Testis (tissue), 3 donors: Measurements from ENCODE around the gene PRR33. TPM values are rescaled to one million over a fixed set of nuclear protein-coding genes. Genes with fewer than 3 reads are reported as not detected.

Source experiments
- DNase-seq: peaks from one replicate; pipeline ENCODE4 v3.0.0-alpha.2; 2019
- H3K27ac ChIP-seq, 2 donors: fragments of 200-600 bp; sonication (generic); one replicate each; pipeline ENCODE4 v1.5.1; 2019
- H3K27me3 ChIP-seq: fragments of 200-600 bp; sonication (generic); one replicate; pipeline ENCODE4 v1.5.1; 2019
- H3K36me3 ChIP-seq: fragments of 200-600 bp; sonication (generic); one replicate; pipeline ENCODE4 v1.5.1; 2017; ENCODE audit warnings: low read depth; ENCODE audit errors: missing control alignments
- H3K4me1 ChIP-seq: fragments of 200-600 bp; sonication (generic); one replicate; pipeline ENCODE4 v1.5.1; 2019
- H3K4me3 ChIP-seq, 2 donors: fragments of 200-600 bp; sonication (generic); one replicate each; pipeline ENCODE4 v1.5.1; 2017 to 2019
- H3K9me3 ChIP-seq: fragments of 200-600 bp; sonication (generic); one replicate; pipeline ENCODE4 v1.5.1; 2017
- CTCF ChIP-seq, 3 experiments: fragments of 450-650 bp in 2 of 3; fragments of 200-600 bp in 1 of 3; sonication (generic) in 1 of 3; IDR thresholded peaks; one replicate each; pipeline ENCODE4 v1.5.1; 2016 to 2019; ENCODE audit warnings: antibody characterized with exemption in 3 of 3, mild to moderate bottlenecking in 2 of 3, moderate library complexity in 1 of 3
- POLR2A ChIP-seq: fragments of 450-650 bp; IDR thresholded peaks from one replicate; pipeline ENCODE4 v1.6.1; 2017; ENCODE audit warnings: antibody characterized with exemption, mild to moderate bottlenecking, moderate library complexity
- WGBS, 2 donors: methylation state at CpG; one replicate each; pipeline ENCODE4 v1.1.5; 2018; 5-methylcytosine and 5-hydroxymethylcytosine counted together
- intact Hi-C: fragments of 100-400 bp; cut with DNase I; formaldehyde crosslinking; loops from one replicate; pipeline ENCODE4 v1.15.1; 2023; ENCODE audit warnings: low total_unique reads
- polyA plus RNA-seq: library from polyadenylated mRNA; stranded (reverse); fragments of 350-450 nt; fragmentation: Illumina TruSeq; extraction: RNeasy Lipid Tissue Mini Kit (QIAGEN cat#74804); gene quantifications from one replicate; pipeline ENCODE4 v1.2.3, GENCODE V29; 2014; ENCODE audit warnings: low read depth, low replicate concordance; ENCODE audit not compliant: insufficient read depth
- total RNA-seq, 2 donors: library from RNA; depleted of rRNA; stranded (reverse); fragments of >200 nt; gene quantifications; one replicate each; pipeline ENCODE4 v1.2.3, GENCODE V29; 2016

PRR33 gene
- total and polyA plus RNA-seq, 3 donors from 2014 or later = 0.06 TPM; not detected in 2

DNA sequence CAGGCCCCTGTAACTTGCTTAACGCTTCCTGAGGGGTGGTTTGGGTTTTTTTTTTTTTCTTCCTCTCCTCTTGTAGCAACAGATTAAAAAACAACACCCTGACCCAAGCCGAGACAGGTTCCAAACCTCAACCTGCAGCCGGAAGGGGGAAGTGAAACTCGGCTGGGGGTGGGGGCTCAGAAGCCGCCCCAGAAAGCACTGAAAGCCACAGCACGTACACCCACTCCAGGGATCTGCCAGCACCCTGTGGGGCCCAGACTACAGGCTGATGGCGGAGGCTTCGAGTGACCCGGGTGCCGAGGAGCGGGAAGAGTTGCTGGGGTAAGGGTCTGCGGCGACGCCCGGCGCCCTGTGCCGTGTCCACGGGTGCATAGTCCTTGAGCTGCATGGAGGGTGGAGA is 38.8 kb downstream of the PRR33 start, which contains the start of gene LSP1:
TSS of gene LSP1 (plus strand) at position 208 of the 400 bp plus-strand sequence. CDS start at position 269, 61 bp downstream.
- TF ChIP-seq CTCF (IDR thresholded peaks at IDR 0.05) (no peak), POLR2A (no peak)
- Histone ChIP-seq H3K9me3 (no peaks in the 10 kb centered on the region), H3K4me1 (peaks cover 10% of the 10 kb centered on the region), H3K27ac (no peak within 1 kb of the TSS), H3K36me3 (no peaks in the 10 kb centered on the region), H3K27me3 (no peaks in the 10 kb centered on the region), H3K4me3 (no peak within 1 kb of the TSS)
- no peak for DNase-seq
- WGBS, 2 donors = 88 to 97% methylated on average over 18 of the region's 18 CpGs
- intact Hi-C loops = no loop called here

DNA sequence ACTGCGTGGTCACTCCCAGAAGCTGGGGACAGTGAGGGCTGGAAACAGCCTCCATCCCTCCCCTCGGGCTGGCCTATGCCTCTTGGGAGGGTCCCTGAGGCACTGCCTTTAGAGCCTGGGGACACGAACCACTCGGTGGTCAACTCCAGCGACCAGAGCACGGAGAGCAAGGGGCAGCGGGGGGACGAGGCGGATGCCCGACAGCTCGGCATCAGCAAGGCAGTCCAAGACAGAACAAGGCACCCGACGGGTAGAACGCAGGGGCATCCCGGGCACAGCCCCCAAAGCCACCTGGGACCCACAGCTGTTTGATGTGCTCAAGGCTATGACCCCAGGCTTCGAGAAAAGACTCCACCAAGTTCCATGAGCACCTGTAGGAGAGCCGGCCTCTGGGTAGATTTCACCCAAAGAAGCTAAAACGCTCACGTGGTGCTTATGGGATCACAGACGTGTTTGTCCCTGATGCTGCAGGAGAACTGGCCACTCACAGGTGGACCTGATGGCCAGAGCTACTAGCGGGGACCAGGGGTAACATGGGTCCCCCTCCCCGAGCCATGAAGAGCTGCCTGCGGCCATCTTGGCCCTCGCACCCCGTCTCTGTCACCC is 39.3 kb downstream of the PRR33 start:
- 94 to 100% methylated on average over 9 to 25 of the region's 25 CpGs for WGBS, 2 donors

DNA sequence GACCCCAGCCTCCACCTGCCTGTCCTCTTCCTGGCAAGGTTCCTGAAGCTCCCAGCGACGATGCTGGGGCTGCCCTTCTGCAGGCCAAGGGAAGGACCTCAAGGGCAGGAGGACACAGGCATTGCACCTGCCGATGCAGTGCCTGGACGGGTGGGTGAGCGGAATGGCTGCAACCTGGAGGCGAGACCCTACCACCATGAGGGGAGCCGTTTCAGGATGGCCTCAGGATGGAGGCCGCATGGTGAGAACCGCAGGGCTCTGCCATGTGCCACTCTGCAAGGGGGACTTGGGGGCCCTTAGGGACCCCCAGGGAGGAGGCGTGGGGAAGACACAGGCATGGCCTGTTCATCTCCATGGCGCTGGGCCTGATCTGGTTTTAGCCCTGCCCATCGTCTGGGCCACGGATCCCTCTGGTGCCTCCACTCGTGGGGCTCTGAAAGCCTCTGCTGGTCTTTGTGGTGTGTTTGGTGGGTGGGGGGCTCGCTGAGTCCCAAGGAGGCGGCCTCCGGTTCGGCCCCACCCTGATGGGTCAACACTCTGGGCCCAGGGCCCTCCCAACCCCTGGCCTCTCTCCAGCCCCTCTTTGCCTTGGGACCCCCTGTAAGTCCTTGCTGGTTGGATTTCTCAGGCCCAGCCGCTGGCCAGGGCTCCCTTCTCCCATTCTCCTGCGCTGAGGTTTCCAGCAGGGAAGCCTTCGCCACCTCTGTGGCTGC is 40.1 kb downstream of the PRR33 start:
- Histone ChIP-seq H3K36me3 (no peaks in the 10 kb centered on the region), H3K4me3 (no peak overlapping the region), H3K27ac (no peak overlapping the region), H3K4me1 (peaks cover 21% of the 10 kb centered on the region), H3K9me3 (no peaks in the 10 kb centered on the region), H3K27me3 (no peaks in the 10 kb centered on the region)
- no peak for TF ChIP-seq CTCF (IDR thresholded peaks at IDR 0.05)
- TF ChIP-seq POLR2A = no peak
- intact Hi-C loops = no loop called here
- no peak for DNase-seq
- WGBS, 2 donors = 91 to 97% methylated on average over 18 to 21 of the region's 21 CpGs

More for the DNA sequence above, 39.3 kb downstream of the PRR33 start:
- intact Hi-C loops = no loop called here
- Histone ChIP-seq H3K4me1 (peaks cover 15% of the 10 kb centered on the region), H3K9me3 (no peaks in the 10 kb centered on the region), H3K27me3 (no peaks in the 10 kb centered on the region), H3K36me3 (no peaks in the 10 kb centered on the region), H3K27ac (no peak overlapping the region), H3K4me3 (no peak overlapping the region)
- TF ChIP-seq CTCF (IDR thresholded peaks at IDR 0.05) = no peak
- no peak for DNase-seq

DNA sequence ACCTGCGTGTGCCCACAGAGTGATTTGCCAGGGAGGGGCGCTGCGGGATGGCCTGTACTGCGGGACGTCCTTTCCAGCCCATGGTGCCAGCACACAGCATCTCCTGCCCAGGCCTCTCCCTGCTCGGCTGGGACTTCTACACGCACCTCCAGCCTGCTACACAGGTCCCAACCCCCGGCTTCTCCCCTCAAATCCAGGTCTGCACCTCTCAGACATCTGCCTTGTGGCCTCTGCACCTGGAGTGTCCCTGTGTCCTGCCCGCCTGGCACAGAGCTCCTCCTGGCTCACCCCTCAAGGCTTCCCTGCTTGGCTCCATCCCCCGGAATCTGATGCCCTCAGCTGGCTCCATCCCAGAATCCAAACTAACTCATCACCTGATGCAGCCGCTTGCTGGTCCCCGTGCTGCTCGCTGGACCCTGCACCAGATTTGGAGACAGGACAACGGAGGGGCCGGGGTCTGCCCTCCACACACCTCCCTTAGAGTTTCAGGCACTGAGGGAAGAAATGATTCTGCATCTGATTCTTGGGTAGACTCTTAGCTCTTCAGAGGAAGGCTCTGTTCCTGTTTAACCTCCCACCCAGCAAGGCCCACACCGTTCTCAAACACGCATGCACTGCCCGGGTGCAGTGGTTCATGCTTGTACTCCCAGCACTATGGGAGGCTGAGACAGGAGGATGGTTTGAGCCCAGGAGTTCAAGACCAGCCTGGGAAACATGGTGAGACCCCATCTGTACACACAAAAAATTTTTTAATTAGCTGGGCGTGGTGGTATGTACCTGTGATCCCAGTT is 42.9 kb downstream of the PRR33 start:
- H3K27me3 ChIP-seq = no peaks in the 10 kb centered on the region
- no peak overlapping the region for H3K27ac ChIP-seq
- no peak for TF ChIP-seq CTCF (IDR thresholded peaks at IDR 0.05)
- TF ChIP-seq POLR2A = no peak
- no peak for DNase-seq
- H3K4me1 ChIP-seq = peaks cover 49% of the 10 kb centered on the region
- intact Hi-C loops = loop anchor here (5.0 kb wide), 1 partner anchor 38 kb away; no protein-coding TSS in a partner anchor
- no peaks in the 10 kb centered on the region for H3K36me3 ChIP-seq
- 90 to 91% methylated on average over 19 of the region's 19 CpGs for WGBS, 2 donors
- H3K4me3 ChIP-seq = no peak overlapping the region
- no peaks in the 10 kb centered on the region for H3K9me3 ChIP-seq
